ENCODE measurements around the gene AIP. TPM values are rescaled to one million over a fixed set of nuclear protein-coding genes. Genes with fewer than 3 reads are reported as not detected.
A peak's percentile ranks its signal among the peaks of the same experiment; 100 is the strongest.

Gene AIP
- total and polyA plus RNA-seq, 2 donors (not counting 1 experiment from before 2014, with no cell fraction given) = 127 to 205 TPM

GRCh38 chr11:67501854-67502253 lies 19.0 kb downstream of the AIP start:
- H3K9me3 Mint-ChIP-seq (ENCODE audit: insufficient read depth) = no peaks in the 10 kb centered on the region
- H3K4me3 Mint-ChIP-seq = no peak overlapping the region
- no peak for ATAC-seq (ENCODE audit: low read depth)
- TF ChIP-seq CTCF (IDR thresholded peaks at IDR 0.05) (no peak), EZH2 (IDR thresholded peaks at IDR 0.05; ENCODE audit: borderline replicate concordance, insufficient read depth, low read depth, low read length, poor library complexity, severe bottlenecking) (no peak)
- peaks cover 26 to 32% of the 10 kb centered on the region in 2 donors for H3K4me1 ChIP-seq (ENCODE audit: control insufficient read depth in 2 of 2, insufficient read depth in 2 of 2, low read length in 2 of 2)
- 99% methylated on average over 18 of the region's 18 CpGs for WGBS (ENCODE audit: insufficient coverage)
- H3K9me3 ChIP-seq (ENCODE audit: control extremely low read depth in 1 of 3, control insufficient read depth in 2 of 3, insufficient read depth in 1 of 3, low read length in 2 of 3) = no peaks in the 10 kb centered on the region
- no peak overlapping the region for H3K27ac ChIP-seq (ENCODE audit: low read length in 2 of 2)
- no peaks in the 10 kb centered on the region for H3K27me3 ChIP-seq (replicated peaks in 1 of 4; ENCODE audit: control extremely low read depth in 1 of 4, control insufficient read depth in 3 of 4, insufficient read depth in 4 of 4, low read length in 3 of 4)
- peaks cover 0 to 67% of the 10 kb centered on the region in 2 experiments for H3K36me3 ChIP-seq (replicated peaks in 1 of 2; ENCODE audit: control extremely low read depth in 1 of 2, control insufficient read depth in 1 of 2, extremely low read depth in 1 of 2, insufficient read depth in 2 of 2, low read length in 1 of 2)
- intact Hi-C loops (cut with micrococcal nuclease) = no loop called here
- ChIA-PET CTCF (interaction anchor here (1.4 kb wide), 1 partner anchor 120 kb away, joined by 3 read pairs; no protein-coding TSS in a partner anchor), POLR2A (no interaction called here)
- H3K4me3 ChIP-seq (ENCODE audit: control extremely low read depth in 1 of 5, extremely low read depth in 1 of 5, insufficient read depth in 1 of 5, low read depth in 2 of 5, low read length in 4 of 5) = no peak overlapping the region
- H3K79me2 ChIP-seq (ENCODE audit: control insufficient read depth, insufficient read depth, low read length) = peaks cover 39% of the 10 kb centered on the region
- no peak overlapping the region for H2AFZ ChIP-seq (ENCODE audit: insufficient read depth, low read depth, low read length, poor library complexity, severe bottlenecking)
- H3K27ac Mint-ChIP-seq = no peak overlapping the region
- H3K4me1 Mint-ChIP-seq = peaks cover 35% of the 10 kb centered on the region
- no peak for DNase-seq
- H3K9ac ChIP-seq (ENCODE audit: low read length) = no peak overlapping the region
- no peaks in the 10 kb centered on the region for H3K27me3 Mint-ChIP-seq
- peaks cover 70% of the 10 kb centered on the region for H4K20me1 ChIP-seq (ENCODE audit: control insufficient read depth, insufficient read depth, low read length, poor library complexity, severe bottlenecking)
- no peak overlapping the region for H3K4me2 ChIP-seq (replicated peaks; ENCODE audit: low read depth, low read length, poor library complexity, severe bottlenecking)

- Histone ChIP-seq H3K4me2 (replicated peaks; ENCODE audit: low read depth, low read length, poor library complexity, severe bottlenecking) (no peak overlapping the region), H2AFZ (ENCODE audit: insufficient read depth, low read depth, low read length, poor library complexity, severe bottlenecking) (no peak overlapping the region), H3K79me2 (ENCODE audit: control insufficient read depth, insufficient read depth, low read length) (peaks cover 45% of the 10 kb centered on the region), H3K27me3 (replicated peaks in 1 of 4; ENCODE audit: control extremely low read depth in 1 of 4, control insufficient read depth in 3 of 4, insufficient read depth in 4 of 4, low read length in 3 of 4) (no peaks in the 10 kb centered on the region), H3K36me3 (replicated peaks in 1 of 2; ENCODE audit: control extremely low read depth in 1 of 2, control insufficient read depth in 1 of 2, extremely low read depth in 1 of 2, insufficient read depth in 2 of 2, low read length in 1 of 2) (peaks cover 0 to 64% of the 10 kb centered on the region in 2 experiments), H3K9ac (ENCODE audit: low read length) (no peak overlapping the region), H3K4me1 (ENCODE audit: control insufficient read depth in 2 of 2, insufficient read depth in 2 of 2, low read length in 2 of 2) (peaks cover 32 to 38% of the 10 kb centered on the region in 2 donors), H3K9me3 (ENCODE audit: control extremely low read depth in 1 of 3, control insufficient read depth in 2 of 3, insufficient read depth in 1 of 3, low read length in 2 of 3) (no peaks in the 10 kb centered on the region), H3K27ac (ENCODE audit: low read length in 2 of 2) (no peak overlapping the region), H3K4me3 (ENCODE audit: control extremely low read depth in 1 of 5, extremely low read depth in 1 of 5, insufficient read depth in 1 of 5, low read depth in 2 of 5, low read length in 4 of 5) (no peak overlapping the region), H4K20me1 (ENCODE audit: control insufficient read depth, insufficient read depth, low read length, poor library complexity, severe bottlenecking) (peaks cover 71% of the 10 kb centered on the region)
- DNase-seq (peak; percentile 8), ATAC-seq (ENCODE audit: low read depth) (no peak)
- H3K9me3 Mint-ChIP-seq (ENCODE audit: insufficient read depth) = no peaks in the 10 kb centered on the region
- H3K27ac Mint-ChIP-seq = no peak overlapping the region
- no peaks in the 10 kb centered on the region for H3K27me3 Mint-ChIP-seq
- 92% methylated on average over 17 of the region's 18 CpGs for WGBS (ENCODE audit: insufficient coverage)
- CTCF ChIA-PET = interaction anchor here (0.9 to 1.4 kb wide), 2 partner anchors 120 to 148 kb away, joined by 3 read pairs; no protein-coding TSS in a partner anchor
- POLR2A ChIA-PET = interaction anchor here (0.5 kb wide), 1 partner anchor 164 kb away, joined by 5 read pairs; no protein-coding TSS in a partner anchor
- intact Hi-C loops (cut with micrococcal nuclease) = no loop called here
- TF ChIP-seq EZH2 (IDR thresholded peaks at IDR 0.05; ENCODE audit: borderline replicate concordance, insufficient read depth, low read depth, low read length, poor library complexity, severe bottlenecking) = no peak
- no peak for TF ChIP-seq CTCF (IDR thresholded peaks at IDR 0.05)
- H3K4me3 Mint-ChIP-seq = peak overlapping the region; percentile 66
- H3K4me1 Mint-ChIP-seq = peaks cover 40% of the 10 kb centered on the region
Observed at GRCh38 chr11:67502328-67502979, 19.6 kb downstream of the AIP start.
